PC-9 (cell line): Measurements from ENCODE around the gene LPIN2. TPM values are rescaled to one million over a fixed set of nuclear protein-coding genes. Genes with fewer than 3 reads are reported as not detected.
A peak's percentile ranks its signal among the peaks of the same experiment; 100 is the strongest.

ENCODE experiments used
- BruUV-seq: library from RNA; stranded (reverse); fragments of 400-500 nt; replicated peaks from 2 replicates; lab custom pipeline; 2021; lab: Mats Ljungman, UMichigan
- CTCF ChIA-PET: fragments of 300-600 bp; sonication (Branson Sonifier 250); formaldehyde crosslinking; loops from one replicate; lab custom pipeline; 2022; ENCODE audit warnings: antibody characterized with exemption; lab: Charles Lee
- POLR2A ChIA-PET: fragments of 300-600 bp; sonication (Branson Sonifier 250); formaldehyde crosslinking; loops from one replicate; lab custom pipeline; 2022; ENCODE audit warnings: antibody characterized with exemption; ENCODE audit not compliant: unreplicated experiment; lab: Charles Lee
- DNase-seq, 2 experiments: peaks; one replicate each; pipeline versions ENCODE4 v3.0.0 to v3.0.0-alpha.2; 2015 to 2022; ENCODE audit warnings: mixed read lengths in 1 of 2
- H2AFZ ChIP-seq: fragments of 200-600 bp; sonication (generic); 2 replicates; pipeline ENCODE4 v1.8.1; 2017; ENCODE audit warnings: antibody characterized with exemption
- H3F3A ChIP-seq: fragments of 200-600 bp; sonication (generic); 2 replicates; pipeline ENCODE4 v1.8.1; 2017; ENCODE audit warnings: antibody characterized with exemption, mild to moderate bottlenecking, low read depth; ENCODE audit not compliant: insufficient read depth
- H3K27ac ChIP-seq: fragments of 200-600 bp; sonication (generic); 2 replicates; pipeline ENCODE4 v1.6.1; 2016; ENCODE audit warnings: mixed run types
- H3K27me3 ChIP-seq: fragments of 200-600 bp; sonication (generic); 2 replicates; pipeline ENCODE4 v1.6.1; 2016; ENCODE audit warnings: low read depth, mixed run types; ENCODE audit not compliant: insufficient read depth
- H3K36me3 ChIP-seq: fragments of 200-600 bp; sonication (generic); 2 replicates; pipeline ENCODE4 v1.6.1; 2016; ENCODE audit warnings: low read depth, mixed run types
- H3K4me1 ChIP-seq: fragments of 200-600 bp; sonication (generic); replicated peaks from 2 replicates; pipeline ENCODE4 v1.6.1; 2016; ENCODE audit warnings: mixed run types; ENCODE audit not compliant: insufficient read depth
- H3K4me2 ChIP-seq: fragments of 200-600 bp; sonication (generic); 2 replicates; pipeline ENCODE4 v1.6.1; 2017; ENCODE audit warnings: mixed run types
- H3K4me3 ChIP-seq: fragments of 200-600 bp; sonication (generic); 2 replicates; pipeline ENCODE4 v1.6.1; 2016; ENCODE audit warnings: mixed run types
- H3K79me2 ChIP-seq: fragments of 200-600 bp; sonication (generic); 2 replicates; pipeline ENCODE4 v1.6.1; 2017; ENCODE audit warnings: low read depth, mixed run types
- H3K9me2 ChIP-seq: fragments of 200-600 bp; sonication (generic); 2 replicates; pipeline ENCODE4 v1.8.1; 2017; ENCODE audit warnings: mild to moderate bottlenecking; ENCODE audit not compliant: insufficient read depth
- H3K9me3 ChIP-seq: fragments of 200-600 bp; sonication (generic); 2 replicates; pipeline ENCODE4 v1.8.1; 2016; ENCODE audit warnings: low read depth; ENCODE audit not compliant: insufficient read depth
- H4K20me1 ChIP-seq: fragments of 200-600 bp; sonication (generic); 2 replicates; pipeline ENCODE4 v1.8.1; 2017; ENCODE audit not compliant: insufficient read depth
- CTCF ChIP-seq: fragments of 200-600 bp; sonication (generic); conservative IDR thresholded peaks from 2 replicates; pipeline ENCODE4 v1.6.1; 2017; ENCODE audit warnings: mixed run types, antibody characterized with exemption, mild to moderate bottlenecking, moderate library complexity
- EZH2 ChIP-seq: fragments of 200-600 bp; sonication (generic); IDR thresholded peaks from 2 replicates; pipeline ENCODE4 v1.8.0; 2017; ENCODE audit warnings: antibody characterized with exemption, low read depth
- intact Hi-C: fragments of 100-400 bp; cut with micrococcal nuclease; formaldehyde crosslinking; loops from one replicate; pipeline ENCODE4 v1.10.0; 2022; ENCODE audit not compliant: unreplicated experiment
- total RNA-seq: library from RNA; stranded (reverse); gene quantifications from 2 replicates; pipeline ENCODE4 v1.2.3, GENCODE V29; 2021

Gene LPIN2
- total RNA-seq, 1 experiment from 2014 or later, result 15.0 TPM

DNA sequence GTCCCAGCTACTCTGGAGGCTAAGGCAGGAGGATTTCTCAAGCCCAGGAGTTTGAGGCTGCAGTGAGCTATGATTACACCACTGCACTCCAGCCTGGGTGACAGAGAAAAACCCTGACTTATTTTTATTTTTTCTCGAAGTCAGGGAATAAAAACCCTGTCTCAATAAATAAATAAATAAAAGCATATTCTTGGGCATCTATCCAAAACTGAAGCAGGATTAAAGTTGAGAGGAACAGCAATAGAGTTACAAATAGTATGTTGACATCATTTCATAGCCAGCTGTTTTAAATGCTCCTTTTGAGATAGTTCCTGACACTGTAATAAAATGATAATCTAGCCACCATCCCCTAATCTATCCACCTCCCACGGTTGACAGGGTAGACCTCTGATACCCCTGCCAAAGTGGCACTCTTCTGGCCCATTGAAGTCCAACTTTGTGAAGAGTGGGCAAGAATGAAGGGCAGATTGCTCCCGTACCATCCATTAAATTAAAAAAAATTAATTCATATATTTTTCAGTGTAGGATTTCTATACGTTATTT lies 42.3 kb upstream of the LPIN2 start:
- POLR2A ChIA-PET, result no interaction called here
- intact Hi-C loops, result no loop called here
- DNase-seq, result no peak
- Histone ChIP-seq H3K36me3 (no peaks in the 10 kb centered on the region), H3K27me3 (no peaks in the 10 kb centered on the region), H4K20me1 (no peaks in the 10 kb centered on the region), H3K27ac (peak overlapping the region; percentile 45), H2AFZ (no peak overlapping the region), H3K4me3 (no peak overlapping the region), H3K4me2 (no peak overlapping the region), H3K9me3 (peaks cover 3% of the 10 kb centered on the region; the same call in 1 of the 2 replicates), H3K79me2 (no peaks in the 10 kb centered on the region), H3K9me2 (no peaks in the 10 kb centered on the region), H3F3A (peaks cover 48% of the 10 kb centered on the region), H3K4me1 (peaks cover 63% of the 10 kb centered on the region)
- CTCF ChIA-PET, result interaction anchor here (0.5 to 0.7 kb wide), 3 partner anchors 30 to 189 kb away, joined by 4 to 5 read pairs (median 4); no protein-coding TSS in a partner anchor
- TF ChIP-seq CTCF (no peak), EZH2 (no peak)
- no TSS peak for BruUV-seq

- Histone ChIP-seq H3K27ac (peak overlapping the region; percentile 45), H4K20me1 (no peaks in the 10 kb centered on the region), H3K4me3 (no peak overlapping the region), H3K27me3 (no peaks in the 10 kb centered on the region), H3K9me2 (no peaks in the 10 kb centered on the region), H3K9me3 (peaks cover 3% of the 10 kb centered on the region; the same call in 1 of the 2 replicates), H3K79me2 (no peaks in the 10 kb centered on the region), H3F3A (peaks cover 48% of the 10 kb centered on the region), H2AFZ (no peak overlapping the region), H3K36me3 (no peaks in the 10 kb centered on the region), H3K4me2 (no peak overlapping the region), H3K4me1 (peaks cover 63% of the 10 kb centered on the region)
- ChIA-PET POLR2A (no interaction called here), CTCF (interaction anchor here (0.6 to 0.7 kb wide), 2 partner anchors 8 to 42 kb away, joined by 3 to 4 read pairs; partner anchors contain the start of gene LPIN2)
- TF ChIP-seq CTCF (no peak), EZH2 (no peak)
- BruUV-seq, result no TSS peak
- intact Hi-C loops, result loop anchor here (5.0 kb wide), 1 partner anchor 37 kb away; no protein-coding TSS in a partner anchor
- peak in 1 of 2 experiments; percentile 83 for DNase-seq
Observed at GRCh38 chr18:3054780-3055179, 41.8 kb upstream of the LPIN2 start.

GRCh38 chr18:3054214-3054613 lies 41.3 kb upstream of the LPIN2 start:
- H2AFZ ChIP-seq, result no peak overlapping the region
- H3F3A ChIP-seq, result peaks cover 48% of the 10 kb centered on the region
- H3K27ac ChIP-seq, result peak overlapping the region; percentile 45
- H3K4me1 ChIP-seq, result peaks cover 62% of the 10 kb centered on the region
- CTCF ChIA-PET, result interaction anchor here (0.6 to 0.7 kb wide), 2 partner anchors 9 to 41 kb away, joined by 3 to 4 read pairs; partner anchors contain the start of gene LPIN2
- no peaks in the 10 kb centered on the region for H3K36me3 ChIP-seq
- no peaks in the 10 kb centered on the region for H3K9me2 ChIP-seq
- no peak for DNase-seq
- H3K27me3 ChIP-seq, result no peaks in the 10 kb centered on the region
- H3K4me2 ChIP-seq, result no peak overlapping the region
- POLR2A ChIA-PET, result no interaction called here
- intact Hi-C loops, result loop anchor here (5.0 kb wide), 1 partner anchor 37 kb away; no protein-coding TSS in a partner anchor
- peaks cover 3% of the 10 kb centered on the region; the same call in 1 of the 2 replicates for H3K9me3 ChIP-seq
- H4K20me1 ChIP-seq, result no peaks in the 10 kb centered on the region
- no peaks in the 10 kb centered on the region for H3K79me2 ChIP-seq
- TF ChIP-seq EZH2, result no peak
- TF ChIP-seq CTCF, result no peak
- no TSS peak for BruUV-seq
- no peak overlapping the region for H3K4me3 ChIP-seq
